HG03175 (cell line): Measurements from ENCODE around the gene ADAMTS5.

Experiments
- ATAC-seq: cut with Tn5 transposase; IDR thresholded peaks from one replicate; pipeline ENCODE4 v1.9.1; 2021; ENCODE audit warnings: mild to moderate bottlenecking, moderate library complexity; ENCODE audit not compliant: unreplicated experiment

ADAMTS5 gene

DNA sequence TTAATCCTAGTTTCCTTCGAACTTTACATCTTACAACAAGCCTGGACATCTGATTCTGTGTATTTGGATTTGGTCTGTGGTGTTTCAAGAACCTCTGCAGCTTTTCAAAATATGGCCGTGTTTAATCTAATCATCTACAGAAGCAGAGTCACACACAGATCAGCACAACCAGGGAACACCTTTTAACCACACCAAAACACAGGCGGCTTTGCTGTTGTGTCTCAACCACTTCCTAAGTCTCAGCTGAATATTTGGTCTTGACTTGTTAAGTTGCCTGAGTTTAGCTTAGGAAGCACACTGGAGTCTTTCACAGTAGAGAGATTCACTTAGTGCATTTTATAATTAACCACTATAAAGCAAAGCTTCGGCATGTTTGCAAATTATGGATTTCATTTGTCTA, 17.1 kb downstream of the ADAMTS5 start:
- no peak for ATAC-seq

DNA sequence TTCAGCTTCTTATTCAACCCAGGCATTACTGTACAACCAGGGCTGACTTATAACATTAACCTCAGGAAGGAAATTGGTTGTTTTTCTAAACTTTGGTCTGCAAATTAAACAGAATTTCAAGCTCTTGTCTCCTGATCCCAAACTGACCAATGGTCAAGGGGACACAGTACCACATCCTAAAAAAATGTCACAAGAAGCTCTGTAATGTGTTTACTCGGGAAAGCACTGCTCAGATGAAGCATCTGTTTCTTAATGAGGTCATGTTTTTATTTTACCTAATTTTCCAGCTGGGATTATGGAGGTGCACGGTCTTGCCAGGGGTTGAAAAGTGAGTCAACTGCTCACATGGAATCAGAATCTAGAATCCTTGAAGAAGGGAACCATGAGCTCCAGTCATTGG, 18.7 kb downstream of the ADAMTS5 start:
- no peak for ATAC-seq

DNA sequence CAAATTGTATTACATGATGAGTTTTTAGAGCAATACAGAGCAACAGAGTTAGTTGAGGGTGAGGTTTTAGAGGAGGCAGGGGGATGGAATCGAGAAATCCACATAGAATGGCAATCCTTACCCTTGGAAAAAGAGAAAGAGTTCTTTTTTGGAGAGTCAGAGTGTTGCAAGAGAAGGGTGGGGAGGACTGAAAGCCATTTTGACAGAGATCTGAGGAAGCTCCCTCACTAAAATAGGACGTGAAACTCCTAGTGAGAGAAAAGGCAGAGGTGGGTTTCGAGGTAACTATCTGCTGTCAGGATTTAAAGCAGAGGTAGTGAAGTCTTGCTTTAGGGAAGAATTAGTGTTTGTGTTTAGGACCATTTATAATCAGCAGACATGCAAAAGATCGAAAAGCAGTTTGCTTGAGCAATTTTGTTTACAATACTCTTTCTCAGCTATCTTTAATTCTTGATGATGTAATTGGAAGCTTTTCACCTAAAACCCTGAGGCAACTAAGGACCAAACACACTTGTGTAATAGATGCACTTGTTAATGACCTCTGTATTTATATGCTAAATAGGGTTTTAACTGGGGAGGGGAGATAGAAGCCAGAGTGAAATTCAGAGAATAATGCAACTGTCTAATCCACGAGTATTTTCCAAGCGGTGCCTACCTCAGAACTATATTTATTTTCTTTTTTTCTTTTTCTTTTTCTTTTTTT, 20.0 kb downstream of the ADAMTS5 start:
- ATAC-seq: no peak

DNA sequence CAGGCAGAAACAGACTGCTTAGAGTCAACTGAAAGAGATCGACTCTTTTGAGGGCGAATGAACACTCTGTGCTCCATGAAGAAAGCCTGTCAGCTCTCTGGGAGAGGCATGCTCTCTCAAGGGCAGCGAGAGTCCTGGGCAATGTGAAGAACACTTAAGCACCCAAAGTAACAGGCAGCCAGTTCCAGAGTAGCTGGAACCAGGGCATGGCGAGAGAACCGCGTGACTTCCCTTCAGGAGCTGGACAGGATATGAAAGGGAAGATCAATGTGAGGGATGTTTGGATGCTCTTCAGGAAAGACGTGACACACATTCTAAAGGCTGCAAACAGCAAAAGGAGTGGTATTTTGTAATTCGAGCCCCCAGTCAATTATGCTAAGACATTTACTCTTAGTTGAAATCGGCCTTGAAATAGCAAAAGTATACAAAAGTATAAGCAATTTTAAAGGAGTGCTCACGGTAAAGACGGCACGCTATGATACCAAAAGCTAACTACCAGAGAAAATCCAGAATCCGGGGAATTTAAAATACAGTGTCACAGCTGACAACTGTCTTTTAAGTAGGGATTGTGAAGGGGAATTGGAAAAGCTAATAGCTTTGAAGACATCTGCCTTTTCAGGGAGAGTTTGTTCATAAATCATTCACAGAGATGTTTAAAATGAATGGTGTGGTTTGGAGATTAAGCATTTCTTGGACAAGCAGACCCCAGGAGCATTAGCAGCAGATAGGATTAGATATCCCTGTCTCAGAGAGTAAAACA, 20.8 kb downstream of the ADAMTS5 start:
- no peak for ATAC-seq

DNA sequence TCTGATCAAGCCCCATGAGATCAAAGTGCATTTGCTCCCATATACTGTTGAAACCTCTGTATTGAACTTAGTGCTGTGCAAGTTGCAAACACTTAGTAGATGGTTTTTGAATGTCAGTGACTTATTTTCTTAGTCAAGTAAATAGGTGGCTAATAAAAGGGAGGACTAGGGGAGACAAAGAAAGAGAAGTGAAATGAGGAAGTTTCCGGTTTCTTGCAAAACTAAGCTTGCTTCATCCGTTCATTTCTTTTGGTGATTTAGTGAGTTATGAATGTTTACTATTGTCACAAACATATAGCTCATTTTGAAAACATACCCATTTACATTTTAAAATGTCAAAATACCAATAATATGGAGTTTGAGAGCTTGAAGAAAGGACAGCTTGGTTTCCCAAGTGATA, 23.0 kb downstream of the ADAMTS5 start:
- no peak for ATAC-seq

DNA sequence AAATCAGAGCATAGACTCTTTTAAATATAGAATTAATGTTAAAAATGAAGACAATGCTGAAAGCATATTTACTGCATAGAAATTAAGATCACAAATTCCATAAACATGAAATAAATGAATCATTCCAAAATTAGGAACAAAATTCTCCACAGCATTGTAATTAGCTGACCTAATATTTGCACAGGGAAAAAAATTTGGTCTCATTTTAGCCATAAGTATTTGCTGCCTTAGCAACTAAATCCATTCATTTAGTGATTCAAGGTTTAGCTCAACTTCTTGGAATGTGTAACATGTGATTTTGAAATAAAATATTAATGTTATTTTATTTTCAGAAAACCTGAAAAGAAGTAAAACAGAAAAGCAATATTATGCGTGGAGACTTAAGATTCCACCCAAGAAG, 25.5 kb downstream of the ADAMTS5 start:
- ATAC-seq: no peak

DNA sequence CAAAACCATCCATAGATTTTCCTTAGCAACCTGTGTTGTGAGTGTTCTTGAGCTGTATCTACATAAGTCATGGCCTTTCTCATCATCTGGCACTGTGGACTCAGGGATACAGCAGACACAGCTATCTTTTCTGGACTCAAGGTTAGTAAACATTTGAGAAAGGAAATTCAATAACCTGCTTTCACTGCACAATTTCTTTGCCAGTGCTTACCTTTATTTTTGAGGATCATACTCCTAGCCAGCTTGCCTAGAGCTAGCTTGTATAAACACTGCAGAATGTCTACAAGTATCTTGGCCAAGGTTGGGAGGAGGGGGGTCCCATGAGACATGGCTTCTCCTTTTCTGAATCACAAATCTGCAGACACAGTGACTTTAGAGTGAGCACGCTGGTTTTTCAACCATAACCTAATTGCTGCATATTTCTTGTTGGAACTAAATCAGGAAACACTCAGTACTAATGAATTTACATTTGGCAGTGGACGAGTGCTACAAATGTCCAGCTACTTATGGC, 27.2 kb downstream of the ADAMTS5 start:
- no peak for ATAC-seq

DNA sequence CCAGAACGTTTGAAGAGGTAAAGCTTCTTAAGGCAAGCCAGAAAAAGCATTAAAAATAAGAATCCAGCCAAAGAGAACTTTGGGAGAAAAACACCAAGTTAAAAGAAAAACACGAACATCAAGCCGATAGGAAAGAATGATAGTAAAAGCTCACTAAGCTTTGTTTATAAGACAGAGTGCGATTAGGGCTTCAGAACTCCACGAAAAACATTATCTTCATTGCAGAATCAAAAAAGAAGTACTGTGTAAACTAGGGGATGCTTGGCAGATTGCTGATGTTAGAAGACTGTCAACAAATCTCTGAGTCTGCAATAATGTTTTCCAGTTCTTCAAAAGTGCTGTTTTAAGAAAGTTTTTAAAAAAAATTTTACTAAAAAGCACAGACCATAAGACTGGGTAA, 30.2 kb downstream of the ADAMTS5 start:
- no peak for ATAC-seq

DNA sequence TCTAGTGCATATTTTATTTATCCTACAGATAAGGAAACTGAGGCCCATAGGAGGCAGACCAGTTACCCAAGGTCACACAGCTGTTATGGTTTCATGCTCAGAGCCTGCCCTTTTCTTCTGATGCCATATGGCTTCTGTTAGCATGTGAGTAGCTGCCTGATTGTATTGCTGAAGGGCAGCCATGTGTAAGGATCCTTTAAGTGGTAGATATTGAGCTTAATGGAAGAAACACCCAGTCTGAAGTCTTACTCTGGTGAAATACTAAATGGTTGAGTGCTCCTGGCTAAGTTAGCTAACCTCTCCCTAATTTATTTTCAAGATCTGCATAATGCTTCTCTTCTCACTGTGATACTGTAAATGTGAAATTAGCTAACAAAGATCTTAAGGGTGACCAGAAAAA, 30.9 kb downstream of the ADAMTS5 start:
- ATAC-seq: no peak

DNA sequence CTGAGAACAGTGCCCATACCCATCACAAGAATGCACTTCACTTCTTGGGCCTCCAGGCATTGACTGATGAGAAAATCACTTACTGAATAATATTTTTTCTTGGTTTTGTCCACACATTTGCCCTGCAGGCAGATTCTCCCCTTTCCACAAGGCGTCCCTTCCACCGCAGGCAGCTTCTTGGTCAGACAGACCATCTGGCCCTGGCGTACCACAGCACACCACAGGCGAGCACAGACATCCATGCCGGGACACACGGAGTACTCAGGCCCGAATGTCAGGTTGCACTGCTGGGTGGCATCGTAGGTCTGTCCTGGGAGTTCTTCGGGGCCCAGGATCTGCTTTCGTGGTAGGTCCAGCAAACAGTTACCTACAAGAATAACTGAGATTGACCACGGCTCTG, 32.5 kb downstream of the ADAMTS5 start:
- no peak for ATAC-seq

DNA sequence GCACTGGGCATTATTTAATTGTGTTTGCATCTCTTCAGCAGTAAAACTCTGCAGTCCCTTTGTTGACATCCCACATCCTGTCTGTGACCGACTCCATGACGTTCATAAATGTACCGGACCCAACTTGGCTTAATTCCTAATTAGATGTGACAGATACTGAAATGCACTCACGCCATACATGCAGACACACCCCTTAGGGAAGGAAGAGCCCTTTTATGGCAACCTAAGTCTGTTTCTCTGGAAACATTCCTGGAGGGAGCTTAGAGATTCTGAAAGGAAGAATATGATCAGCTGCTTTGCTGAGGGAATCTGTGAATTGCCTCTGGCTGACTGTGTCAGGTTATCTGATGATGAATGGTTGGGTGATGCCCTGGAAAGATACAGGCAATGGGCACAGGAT, 33.4 kb downstream of the ADAMTS5 start:
- no peak for ATAC-seq

DNA sequence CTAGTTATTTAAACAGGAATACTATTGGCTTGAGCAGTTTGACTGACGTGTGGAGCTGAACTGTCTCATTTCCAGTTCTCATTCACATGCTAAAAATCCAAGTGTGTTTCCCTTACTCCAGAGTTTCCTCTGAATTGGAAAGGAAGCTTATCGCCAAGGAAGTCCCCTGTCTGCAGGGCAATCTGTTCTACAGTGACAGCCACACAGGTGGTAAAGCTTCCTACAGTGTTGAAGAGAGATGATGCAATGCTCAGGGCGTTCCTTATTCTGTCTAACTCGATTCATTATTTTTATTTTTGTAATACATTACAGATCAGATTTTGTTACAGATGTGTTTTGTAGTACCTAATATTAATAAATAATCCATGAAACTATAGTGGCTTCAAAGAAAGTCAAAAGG, 41.3 kb downstream of the ADAMTS5 start:
- ATAC-seq: no peak

DNA sequence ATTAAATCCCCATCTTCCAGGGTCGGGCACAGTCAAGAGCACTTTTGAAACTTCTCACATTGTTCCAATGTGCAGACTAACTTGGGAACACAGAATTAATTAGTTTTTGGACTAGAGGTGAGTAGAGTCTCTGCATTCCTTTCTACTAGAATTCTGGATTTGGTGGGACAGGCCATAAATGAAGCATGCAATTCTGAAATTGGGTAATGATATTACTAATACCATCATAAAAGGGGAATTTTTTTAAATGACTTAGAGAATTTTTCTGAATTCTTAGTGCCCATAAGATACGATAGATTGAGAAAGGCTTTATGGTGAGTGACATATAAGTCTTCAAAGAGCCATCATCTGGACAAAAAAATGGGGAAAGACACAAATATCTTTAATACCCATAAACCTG, 41.8 kb downstream of the ADAMTS5 start:
- no peak for ATAC-seq

DNA sequence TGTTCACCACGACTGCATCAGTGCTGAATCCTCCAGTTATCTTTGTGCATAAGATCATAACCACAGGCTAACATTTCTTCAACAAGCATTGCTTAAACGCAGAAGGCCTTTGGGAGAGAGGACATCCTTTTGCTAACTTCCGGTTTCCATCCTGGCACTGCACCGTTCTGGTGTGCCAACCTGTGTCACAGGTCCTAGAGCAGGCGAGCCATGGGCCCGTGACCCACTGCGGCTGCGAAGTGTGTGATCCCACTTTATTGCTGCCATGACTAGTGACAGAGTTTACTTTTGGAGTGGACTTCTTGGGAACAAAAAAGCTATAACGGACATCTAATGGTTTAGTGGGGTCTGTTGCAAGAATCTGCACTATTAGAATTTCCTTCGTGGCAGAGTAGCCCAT, 42.9 kb downstream of the ADAMTS5 start:
- ATAC-seq: no peak

DNA sequence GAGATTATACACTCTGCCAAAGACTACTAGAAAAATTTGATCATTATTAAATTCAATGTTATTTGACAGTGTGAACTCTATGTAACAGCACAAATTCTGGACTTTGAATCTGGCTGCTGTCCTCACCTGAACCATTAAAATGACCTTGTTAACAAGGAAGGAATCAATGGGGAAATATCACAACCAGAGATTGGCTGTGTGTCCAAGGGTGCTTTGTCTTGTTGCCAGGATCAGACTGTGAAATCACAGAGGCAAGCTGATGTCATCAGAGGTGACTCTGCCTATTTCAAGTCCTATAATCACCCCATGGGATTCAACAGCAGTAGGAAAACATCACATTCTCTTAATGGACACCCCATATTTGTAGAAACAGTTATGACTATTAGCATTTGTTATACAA, 46.8 kb downstream of the ADAMTS5 start:
- no peak for ATAC-seq

DNA sequence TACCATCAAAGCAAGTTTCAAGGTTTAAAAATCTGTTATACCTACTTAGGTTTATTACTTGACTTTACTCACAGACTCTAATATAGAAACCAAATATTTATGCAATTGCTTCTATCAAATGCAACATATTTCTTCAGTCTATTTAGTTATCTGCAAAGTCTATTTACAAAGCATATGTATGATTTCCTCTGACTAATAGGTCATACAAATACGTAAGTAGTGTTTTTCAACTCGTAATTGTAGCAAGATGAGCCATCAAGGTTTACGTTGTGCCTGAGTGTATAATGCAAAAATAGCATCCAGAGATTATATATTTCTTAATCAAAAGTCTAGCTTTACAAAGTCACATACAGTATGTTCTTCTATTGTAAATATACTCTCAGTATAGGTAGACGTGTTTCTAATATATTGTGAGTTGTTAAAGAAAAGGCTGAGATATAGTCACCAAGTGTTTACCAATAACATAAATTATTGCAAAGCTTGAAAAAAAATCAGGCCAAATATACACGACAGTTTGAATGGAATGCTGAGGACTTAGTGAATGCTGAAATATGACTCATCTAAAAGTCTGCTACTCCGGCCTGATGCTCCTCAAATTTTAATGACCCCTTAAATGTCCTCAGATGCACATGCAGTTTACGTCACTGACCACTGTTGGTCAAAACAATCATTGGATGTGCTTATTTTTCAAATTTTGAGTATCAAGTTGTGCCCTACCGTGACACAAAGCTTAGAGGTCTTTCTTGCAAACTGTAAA, 48.4 kb downstream of the ADAMTS5 start:
- ATAC-seq: no peak

DNA sequence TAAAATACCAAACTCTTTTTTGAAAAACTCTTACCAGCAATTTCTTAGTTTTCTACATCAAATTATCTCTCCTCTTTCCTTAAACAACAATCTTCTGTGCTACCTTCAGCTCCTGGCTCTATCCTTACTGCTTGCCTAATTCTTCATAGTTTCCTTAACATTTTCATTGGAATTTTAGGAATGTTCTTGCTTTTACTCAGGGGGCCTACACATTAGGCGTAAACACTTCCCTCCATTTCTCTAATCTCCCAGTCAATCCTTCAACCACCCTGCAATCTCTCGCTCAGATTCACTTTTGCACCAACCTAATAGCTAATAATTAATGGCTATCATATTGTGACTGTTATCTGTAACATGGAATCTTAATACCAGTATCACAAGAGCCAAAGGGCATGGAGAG, 50.1 kb downstream of the ADAMTS5 start:
- no peak for ATAC-seq

DNA sequence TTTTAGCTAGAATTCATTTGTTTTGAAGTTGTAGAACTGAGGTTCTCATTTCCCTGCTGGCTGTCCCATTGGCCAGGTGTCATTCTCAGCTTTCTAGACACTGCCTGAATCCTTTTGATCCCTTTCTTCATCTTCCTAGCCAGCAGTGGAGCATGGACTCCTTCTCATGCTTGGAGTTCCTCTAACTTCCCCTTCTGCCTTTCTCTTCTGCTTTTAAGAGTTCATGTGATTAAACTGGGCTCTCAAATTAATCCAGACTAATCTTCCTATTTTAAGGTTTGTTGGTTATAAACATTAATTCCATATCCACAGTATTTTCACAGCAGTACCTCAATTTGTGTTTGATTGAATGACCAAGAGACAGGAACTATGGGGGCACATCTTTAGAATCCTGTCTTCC, 52.3 kb downstream of the ADAMTS5 start:
- no peak for ATAC-seq

DNA sequence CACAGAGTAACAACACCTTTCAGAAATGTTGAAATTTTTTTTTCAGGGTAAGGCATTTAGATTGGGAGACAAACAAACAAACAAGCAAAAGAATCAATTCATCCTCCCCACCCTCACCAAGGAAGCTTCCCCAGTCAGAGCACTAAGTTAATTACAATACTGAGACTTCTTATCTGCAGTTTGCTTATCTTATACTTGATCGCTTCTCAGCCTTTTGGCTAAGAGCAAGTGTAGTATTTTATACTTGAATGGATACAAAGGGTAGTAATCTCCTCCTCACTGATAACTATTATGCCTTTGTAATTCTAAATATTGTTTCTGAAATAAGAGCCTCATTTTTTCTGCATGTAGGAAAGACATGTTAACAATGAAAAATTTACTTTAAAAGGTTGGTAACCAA, 54.4 kb downstream of the ADAMTS5 start:
- no peak for ATAC-seq

DNA sequence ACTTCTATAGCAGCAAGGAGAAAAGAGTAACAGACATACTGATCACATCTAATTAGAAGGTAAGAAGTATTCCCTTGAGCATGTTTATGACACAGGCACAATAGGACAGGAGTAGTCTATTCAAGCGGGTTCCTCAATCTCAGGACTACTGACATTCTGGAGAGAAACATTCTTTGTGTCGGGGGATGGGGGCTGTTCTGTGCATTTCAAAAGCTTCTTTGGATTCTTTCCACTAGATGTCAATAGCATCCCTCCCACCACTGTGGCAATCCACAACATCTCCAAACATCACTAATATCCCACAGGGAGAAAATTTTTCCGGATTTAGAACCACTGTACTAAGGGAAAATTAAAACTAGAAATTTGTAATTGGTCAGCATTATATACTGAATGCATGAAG, 56.9 kb downstream of the ADAMTS5 start:
- ATAC-seq: no peak

DNA sequence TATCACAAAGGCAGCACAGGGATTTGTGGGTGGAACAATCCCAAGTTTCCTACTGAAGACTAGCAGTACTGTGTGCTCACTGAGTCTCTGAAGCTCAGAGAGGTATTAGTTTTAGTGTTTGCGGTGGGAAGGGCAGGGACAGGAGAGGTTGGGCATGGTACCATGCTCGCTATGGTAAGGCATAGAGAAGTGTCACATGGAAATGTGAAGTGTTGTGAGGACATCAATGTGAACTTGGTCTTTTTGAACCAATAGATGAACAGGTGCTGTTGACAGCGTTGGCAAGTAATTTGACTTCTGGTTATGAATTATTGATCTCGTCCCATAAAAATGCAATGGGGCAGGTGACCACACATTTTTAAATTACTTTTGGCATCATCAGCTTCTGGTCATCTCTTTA, 65.9 kb downstream of the ADAMTS5 start:
- ATAC-seq: no peak

DNA sequence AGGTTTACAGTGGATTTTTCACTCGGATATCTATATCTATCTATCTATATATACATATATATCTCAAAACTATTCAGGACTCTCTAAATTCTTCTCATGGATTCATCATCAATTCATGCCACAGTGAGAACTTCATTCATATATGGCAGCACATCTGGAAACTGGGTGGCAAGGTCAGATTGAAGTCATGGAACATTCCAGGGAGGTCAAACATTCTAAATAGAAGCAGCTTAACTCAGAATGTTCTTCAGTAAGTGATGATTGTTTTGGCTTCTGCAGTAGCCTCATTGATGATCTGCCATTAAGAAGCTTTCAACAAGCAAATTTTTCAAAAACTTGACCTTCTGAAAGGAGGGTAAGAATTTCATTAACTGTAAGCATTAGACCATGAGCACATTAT, 74.7 kb downstream of the ADAMTS5 start:
- no peak for ATAC-seq
